HG03159 (cell line): Measurements from ENCODE around the gene NEK1.

ENCODE experiments used
- ATAC-seq: cut with Tn5 transposase; IDR thresholded peaks from one replicate; pipeline ENCODE4 v1.9.1; 2021; ENCODE audit warnings: mild to moderate bottlenecking, moderate library complexity; ENCODE audit not compliant: unreplicated experiment

NEK1 gene

GRCh38 chr4:169611991-169612870, at the start of gene NEK1:
NEK1 (minus strand) TSS chr4:169612583; CDS start chr4:169602630, 9,953 bp downstream.
- peak; percentile 93 for ATAC-seq

DNA sequence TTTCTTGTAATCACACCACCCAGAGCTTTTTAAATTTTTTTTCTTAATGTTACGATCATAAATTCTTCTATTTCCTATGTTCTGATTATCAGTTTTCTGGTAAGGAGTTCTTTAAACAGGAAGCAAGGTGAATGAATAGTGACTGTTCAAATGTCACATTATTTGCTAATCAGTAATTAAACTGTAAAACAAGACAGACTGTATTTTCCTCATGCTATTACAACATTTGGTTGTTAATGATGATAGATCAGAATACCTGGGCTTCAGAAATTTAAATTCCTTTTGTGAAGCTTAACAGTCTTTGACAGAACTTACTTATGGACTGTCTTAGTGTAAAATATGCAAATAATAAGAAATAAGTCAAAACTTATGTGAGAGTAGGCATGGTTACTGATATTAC, 49.4 kb upstream of the NEK1 start:
- no peak for ATAC-seq

DNA sequence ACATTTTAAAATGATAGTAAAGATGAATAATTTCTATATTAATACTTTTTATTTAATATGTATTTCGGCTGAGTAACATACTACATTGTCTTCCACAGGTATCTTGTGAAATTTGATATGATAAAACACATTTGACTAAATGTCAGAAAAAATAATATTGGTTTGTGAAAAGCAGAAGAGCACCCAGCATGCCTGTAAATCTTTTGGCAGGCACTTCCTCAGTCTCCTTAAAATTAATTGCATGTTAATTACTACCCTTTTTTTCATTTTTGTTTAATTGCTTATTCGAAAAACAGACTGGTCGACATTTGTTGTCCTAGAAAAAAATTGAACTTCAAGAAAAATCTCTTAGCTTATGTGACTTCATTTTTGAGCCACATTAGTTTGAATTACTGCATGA, 48.5 kb upstream of the NEK1 start:
- ATAC-seq = no peak

DNA sequence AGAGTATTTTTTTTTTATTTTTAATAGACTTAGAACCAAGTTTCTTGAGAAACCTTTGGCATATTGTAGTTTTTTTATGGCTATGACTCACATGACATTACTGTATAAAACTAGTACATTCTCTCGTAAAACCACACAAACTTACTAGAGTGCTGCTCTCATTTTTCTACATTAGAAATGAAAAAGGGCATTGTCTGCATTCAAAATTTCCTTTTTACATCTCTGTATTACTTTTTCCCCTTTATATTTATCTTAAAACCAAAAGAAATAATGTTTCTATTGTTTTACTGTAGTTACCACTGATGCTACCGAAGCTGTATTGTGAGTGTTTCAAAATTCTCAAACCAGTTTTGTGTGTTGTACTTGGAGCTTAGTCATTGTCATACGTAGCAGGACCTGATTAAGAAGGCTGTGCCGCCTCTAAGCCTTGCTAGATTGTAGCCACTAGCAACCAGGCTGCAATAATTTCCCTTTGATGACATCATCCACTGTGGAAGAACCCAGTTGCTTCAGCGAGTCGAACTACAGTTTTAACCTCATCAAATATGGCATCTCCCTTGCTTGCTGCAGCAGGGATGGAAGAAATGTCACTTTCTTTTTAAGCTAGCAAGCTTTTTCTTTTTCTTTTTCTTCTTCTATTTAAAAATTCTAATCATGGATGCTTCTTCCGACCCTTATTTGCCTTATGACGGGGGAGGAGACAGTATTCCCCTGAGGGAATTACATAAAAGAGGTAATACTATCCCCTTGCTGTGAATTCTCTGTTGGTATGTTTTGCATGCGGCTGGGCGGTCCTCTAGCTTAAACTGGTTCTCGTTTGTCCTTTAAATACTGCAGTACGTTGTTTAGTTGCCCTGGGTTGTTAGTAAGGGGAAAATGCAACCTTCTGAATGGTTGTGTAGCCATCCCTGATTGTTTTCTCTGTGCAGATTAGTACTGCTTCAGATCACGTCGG, 47.6 kb upstream of the NEK1 start:
- ATAC-seq = peak; percentile 98

GRCh38 chr4:169658975-169659715, 46.8 kb upstream of the NEK1 start:
- no peak for ATAC-seq

DNA sequence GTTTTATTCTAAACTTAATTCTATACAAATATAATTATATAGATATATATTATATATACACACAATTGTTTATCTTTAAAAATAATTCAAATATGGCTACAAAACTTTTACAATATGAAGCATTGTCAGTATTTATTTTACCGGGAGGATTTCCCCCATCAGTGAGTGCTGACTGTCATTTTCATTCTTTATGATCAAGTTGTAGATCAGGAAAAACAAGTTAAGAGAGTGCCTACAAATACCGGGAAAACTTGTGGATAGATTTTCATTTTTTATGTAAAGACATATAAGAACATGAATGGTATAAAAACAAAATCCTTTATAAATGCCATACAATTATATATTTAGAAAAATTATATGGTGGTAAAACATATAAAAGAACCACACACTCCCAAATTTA, 45.8 kb upstream of the NEK1 start:
- ATAC-seq = no peak

DNA sequence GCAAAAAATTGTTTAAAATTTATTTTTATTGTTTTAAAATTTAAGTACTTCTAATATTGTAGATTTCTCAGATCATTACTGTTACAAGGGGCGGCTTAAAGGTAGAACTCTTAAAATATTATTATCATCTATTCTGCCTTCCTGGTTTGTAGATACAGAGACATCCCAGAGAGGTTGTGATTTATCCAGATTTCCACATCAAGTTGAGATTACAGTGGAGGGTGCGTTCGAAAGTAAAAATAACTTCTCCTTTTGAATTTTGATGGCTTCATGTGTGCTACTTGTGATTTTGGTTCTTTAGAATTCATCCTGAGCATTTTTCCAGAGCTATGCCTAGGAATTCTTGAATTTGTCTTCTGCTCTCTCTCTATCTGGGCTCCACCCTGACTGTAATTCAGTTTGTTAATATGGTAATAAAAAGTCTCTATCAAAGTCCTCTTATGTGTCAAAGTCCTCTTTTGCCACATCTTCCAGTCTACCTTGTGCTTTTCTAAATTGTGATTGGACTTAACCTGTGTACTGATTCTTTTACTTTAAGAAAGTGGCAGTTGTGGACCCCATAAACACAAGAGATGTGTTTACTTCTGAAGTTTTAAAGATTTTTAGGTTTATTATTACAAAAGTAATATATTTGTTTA, 45.2 kb upstream of the NEK1 start:
- ATAC-seq = no peak

GRCh38 chr4:169655401-169655800, 43.0 kb upstream of the NEK1 start:
- no peak for ATAC-seq

- ATAC-seq = no peak
These were observed 40.2 kb upstream of the NEK1 start for GRCh38 chr4:169652535-169652934.

DNA sequence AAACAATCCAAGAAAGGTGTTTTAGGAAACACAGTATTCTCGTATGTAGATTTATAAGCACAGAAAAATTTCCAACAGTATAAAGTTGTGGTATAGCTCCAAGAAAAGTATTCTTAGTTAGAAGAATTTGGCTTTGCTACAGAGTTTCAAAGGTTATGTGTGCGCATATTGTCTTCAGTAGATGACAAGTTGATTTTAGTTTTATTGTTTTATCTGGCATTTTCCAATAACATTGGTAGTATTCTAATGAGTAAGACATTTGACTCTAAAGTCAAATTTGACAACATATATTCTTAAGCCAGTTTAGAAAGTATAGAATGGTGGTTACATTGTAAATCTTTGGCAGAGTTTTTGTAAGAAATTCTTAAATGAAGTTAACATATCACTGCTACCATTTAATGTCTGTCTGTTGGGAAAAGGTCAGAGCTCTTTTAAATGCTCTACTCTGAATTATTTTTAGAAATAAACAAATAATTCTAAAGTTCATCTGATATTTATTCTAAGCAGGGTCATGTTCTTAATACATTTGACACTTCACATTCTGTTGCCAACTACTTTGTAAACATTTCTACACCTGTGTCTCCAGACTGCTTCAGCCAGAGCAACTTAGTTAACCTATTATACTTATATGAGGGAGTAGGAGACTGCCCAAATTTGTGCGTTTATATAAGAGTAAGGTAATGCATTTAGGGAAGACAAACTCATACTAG, 38.0 kb upstream of the NEK1 start:
- ATAC-seq = no peak

- no peak for ATAC-seq
These were observed 37.3 kb upstream of the NEK1 start for GRCh38 chr4:169649545-169650226.

GRCh38 chr4:169645627-169646026, 33.2 kb upstream of the NEK1 start:
- ATAC-seq = no peak

GRCh38 chr4:169644802-169645201, 32.4 kb upstream of the NEK1 start:
- no peak for ATAC-seq

DNA sequence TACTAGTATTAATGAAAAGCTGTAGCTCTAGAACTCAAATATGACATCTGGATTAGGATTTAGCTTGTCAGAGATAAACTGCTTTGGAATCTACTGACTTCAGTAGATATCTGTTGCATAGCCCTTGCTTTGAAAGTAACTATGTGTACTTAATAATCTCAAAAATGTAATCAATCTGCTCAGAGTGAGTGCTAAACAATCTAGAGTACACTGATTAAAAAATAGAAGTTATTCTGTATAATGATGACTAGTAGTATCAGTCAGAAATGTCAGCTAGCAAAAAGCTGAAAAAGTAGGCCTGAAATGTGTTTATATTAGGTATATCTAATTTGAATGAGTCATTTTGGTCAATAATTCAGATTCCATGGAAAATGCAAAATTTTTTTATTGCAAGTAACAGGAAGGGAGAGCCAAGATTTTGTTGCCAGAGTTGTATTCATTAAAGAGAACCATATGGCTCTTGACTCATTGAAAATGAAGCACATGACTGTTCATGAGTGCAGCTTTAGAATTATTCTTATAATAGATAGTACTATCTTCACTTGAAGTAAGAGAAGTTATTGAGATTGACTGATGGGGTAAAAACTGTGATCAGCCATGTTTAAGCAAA, 28.0 kb upstream of the NEK1 start:
- ATAC-seq = no peak

DNA sequence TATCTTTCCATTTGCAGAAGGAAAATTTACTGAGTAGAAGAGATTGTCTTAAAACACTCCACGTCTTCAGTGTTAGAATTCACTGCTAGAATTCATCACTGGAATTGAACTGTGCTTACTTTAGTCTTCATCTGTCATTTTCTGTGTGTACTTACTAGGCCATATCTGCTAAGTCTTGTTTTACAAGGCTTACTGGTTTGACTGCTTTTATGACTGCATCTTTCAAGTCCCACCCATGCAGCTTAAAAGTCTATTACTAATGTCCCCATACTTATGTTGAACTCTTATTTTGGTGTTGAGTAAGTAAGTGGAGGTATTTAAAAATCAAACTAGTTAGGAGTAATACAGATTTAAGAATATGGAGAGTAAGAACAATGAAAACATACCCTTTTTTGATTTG, 22.6 kb upstream of the NEK1 start:
- ATAC-seq = no peak

DNA sequence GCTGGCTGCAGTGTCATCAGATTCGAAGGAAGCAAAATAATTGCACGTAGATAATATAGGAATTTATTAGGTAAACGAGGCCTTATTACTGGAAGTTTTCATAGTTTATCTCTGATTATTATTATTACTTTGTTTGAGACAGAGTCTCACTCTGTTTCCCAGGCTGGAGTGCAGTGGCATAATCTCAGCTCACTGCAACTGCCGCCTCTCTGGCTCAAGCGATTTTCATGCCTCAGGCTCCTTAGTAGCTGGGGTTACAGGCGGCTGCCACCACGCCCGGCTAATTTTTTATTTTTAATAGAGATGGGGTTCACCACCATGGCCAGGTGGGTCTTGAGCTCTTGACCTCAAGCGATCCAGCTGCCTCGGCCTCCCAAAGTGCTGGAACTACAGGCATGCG, 20.5 kb upstream of the NEK1 start:
- no peak for ATAC-seq

GRCh38 chr4:169630069-169630468, 17.7 kb upstream of the NEK1 start:
- no peak for ATAC-seq

DNA sequence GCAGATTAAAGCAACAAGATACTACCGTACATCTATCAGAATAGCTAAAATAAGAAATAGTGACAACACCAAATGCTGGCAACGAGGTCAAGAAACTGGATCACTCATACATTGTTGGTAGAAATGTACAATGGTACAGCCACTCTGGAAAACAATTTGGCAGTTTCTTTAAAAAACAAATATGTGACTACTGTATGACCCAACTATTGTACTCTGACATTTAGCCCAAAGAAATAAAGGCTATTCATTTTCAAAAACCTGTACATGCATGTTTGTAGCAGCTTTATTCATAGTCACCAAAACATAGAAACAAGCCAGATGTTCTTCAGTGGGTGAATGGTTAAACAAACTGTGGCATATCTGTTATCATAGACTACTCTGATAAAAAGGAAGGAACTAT, 16.2 kb upstream of the NEK1 start:
- no peak for ATAC-seq

DNA sequence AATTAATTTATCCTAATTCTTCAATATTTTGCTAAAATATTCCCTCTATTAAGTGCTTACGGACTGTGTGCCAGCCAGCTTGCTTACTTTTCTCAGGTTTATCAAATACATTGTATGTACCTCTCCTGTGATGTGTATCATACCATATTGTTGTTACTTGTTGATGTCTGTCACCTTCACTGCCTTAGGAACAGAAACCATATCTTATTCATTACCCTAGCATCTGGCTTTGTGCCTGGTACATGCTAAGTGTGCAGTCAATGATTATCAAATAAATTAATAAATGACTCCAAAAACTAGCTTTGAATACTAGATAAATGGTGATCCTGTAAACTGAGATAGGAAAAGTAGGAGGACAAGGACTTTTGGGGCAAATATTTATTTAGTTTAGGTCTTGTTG, 14.9 kb upstream of the NEK1 start:
- ATAC-seq = peak; percentile 72
